OCI-LY7 (cell line): ENCODE data around the gene ABCC1. TPM values are rescaled to one million over a fixed set of nuclear protein-coding genes. Genes with fewer than 3 reads are reported as not detected.
A peak's percentile ranks its signal among the peaks of the same experiment; 100 is the strongest.

ENCODE experiments used
- BruUV-seq: library from RNA; stranded (reverse); fragments of 400-500 nt; replicated peaks from 2 replicates; lab custom pipeline; 2021; lab: Mats Ljungman, UMichigan
- CTCF ChIA-PET: fragments of 300-600 bp; sonication (Branson Sonifier 250); formaldehyde crosslinking; loops from one replicate; lab custom pipeline; 2022; ENCODE audit warnings: antibody characterized with exemption; ENCODE audit not compliant: unreplicated experiment; lab: Charles Lee
- POLR2A ChIA-PET: fragments of 300-600 bp; sonication (Branson Sonifier 250); formaldehyde crosslinking; loops from one replicate; lab custom pipeline; 2022; ENCODE audit warnings: antibody characterized with exemption; lab: Charles Lee
- DNase-seq: peaks from one replicate; pipeline ENCODE4 v3.0.0-alpha.2; 2015; ENCODE audit warnings: low spot score
- H2AFZ ChIP-seq: fragments of 200-600 bp; sonication (generic), shearing (Covaris generic); 2 replicates; pipeline ENCODE4 v1.6.1; 2014; ENCODE audit warnings: mild to moderate bottlenecking, antibody characterized with exemption, low read length, moderate library complexity
- H3K27ac ChIP-seq: fragments of 200-600 bp; sonication (generic); 2 replicates; pipeline ENCODE4 v1.5.1; 2014; ENCODE audit warnings: mixed run types, low read depth, mild to moderate bottlenecking, moderate library complexity, low read length, inconsistent platforms; ENCODE audit not compliant: poor library complexity, severe bottlenecking
- H3K36me3 ChIP-seq: fragments of 200-600 bp; sonication (generic); 2 replicates; pipeline ENCODE4 v1.6.1; 2014; ENCODE audit warnings: mild to moderate bottlenecking, antibody characterized with exemption, low read length, moderate library complexity, mixed read lengths; ENCODE audit not compliant: insufficient read depth
- H3K4me1 ChIP-seq: fragments of 200-600 bp; sonication (generic); 2 replicates; pipeline ENCODE4 v1.5.1; 2014; ENCODE audit warnings: mild to moderate bottlenecking, low read length; ENCODE audit not compliant: insufficient read depth, poor library complexity, severe bottlenecking
- H3K4me2 ChIP-seq: fragments of 200-600 bp; sonication (generic); 2 replicates; pipeline ENCODE4 v1.6.1; 2014; ENCODE audit warnings: mild to moderate bottlenecking, low read length
- H3K4me3 ChIP-seq: fragments of 200-600 bp; sonication (generic); 2 replicates; pipeline ENCODE4 v1.5.1; 2014; ENCODE audit warnings: mild to moderate bottlenecking, low read depth, low read length; ENCODE audit not compliant: poor library complexity, severe bottlenecking
- H3K79me2 ChIP-seq: fragments of 200-600 bp; sonication (generic); 2 replicates; pipeline ENCODE4 v1.6.1; 2016; ENCODE audit warnings: low read depth, mild to moderate bottlenecking, low read length, moderate library complexity, mixed read lengths; ENCODE audit not compliant: insufficient read depth
- H3K9me2 ChIP-seq: fragments of 200-600 bp; sonication (generic); 2 replicates; pipeline ENCODE4 v1.6.1; 2016; ENCODE audit warnings: mild to moderate bottlenecking, low read length, mixed read lengths; ENCODE audit not compliant: insufficient read depth
- H3K9me3 ChIP-seq: fragments of 200-600 bp; sonication (generic); 2 replicates; pipeline ENCODE4 v1.6.1; 2014; ENCODE audit warnings: mild to moderate bottlenecking, mixed run types, low read length, mixed read lengths
- H4K20me1 ChIP-seq: fragments of 200-600 bp; sonication (generic); 2 replicates; pipeline ENCODE4 v1.6.1; 2014; ENCODE audit warnings: mild to moderate bottlenecking, antibody characterized with exemption, low read length, moderate library complexity, mixed read lengths; ENCODE audit not compliant: insufficient read depth
- EZH2phosphoT487 ChIP-seq: fragments of 200-600 bp; sonication (generic); IDR thresholded peaks from 2 replicates; pipeline ENCODE4 v1.6.1; 2018; ENCODE audit warnings: low read depth, borderline replicate concordance, mild to moderate bottlenecking, mixed run types, antibody characterized with exemption, low read length, moderate library complexity, mixed read lengths
- intact Hi-C: fragments of 100-400 bp; cut with micrococcal nuclease; formaldehyde crosslinking; loops from one replicate; pipeline ENCODE4 v1.10.0; 2022; ENCODE audit not compliant: unreplicated experiment
- total RNA-seq, 2 experiments: library from RNA; depleted of rRNA in 1 of 2; stranded (reverse); fragments of >200 nt in 1 of 2; shearing (Covaris generic) in 1 of 2; gene quantifications; 2 replicates each; pipeline ENCODE4 v1.2.3, GENCODE V29; 2014 to 2022
- TF ChIP-seq, protein P1 (sequence below): fragments of 200-600 bp; sonication (generic); conservative IDR thresholded peaks from 2 replicates; pipeline ENCODE4 v1.5.1; 2014; ENCODE audit warnings: mild to moderate bottlenecking, antibody characterized with exemption, low read length, moderate library complexity, mixed read lengths

Gene ABCC1
- total RNA-seq, 2 experiments from 2014 or later, result 39.9 to 71.8 TPM

DNA sequence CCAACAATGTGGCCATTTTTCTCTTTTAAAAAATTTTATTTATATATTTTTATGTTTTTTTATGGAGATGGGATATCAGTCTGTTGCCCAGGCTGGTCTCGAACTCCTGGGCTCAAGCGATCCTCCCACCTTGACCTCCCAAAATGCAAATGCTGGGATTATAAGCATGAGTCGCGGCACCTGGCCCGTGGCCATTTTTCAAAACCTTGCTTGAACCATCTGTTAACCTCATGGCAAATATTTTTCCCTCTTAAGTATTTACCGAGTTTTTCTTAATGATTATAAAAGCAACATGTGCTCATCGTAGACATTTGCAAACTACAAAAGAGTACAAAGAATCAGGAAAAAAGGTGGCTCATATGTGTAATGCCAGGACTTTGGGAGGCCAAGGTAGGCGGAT lies 146.2 kb downstream of the ABCC1 start:
- CTCF ChIA-PET, result no interaction called here
- H3K27ac ChIP-seq, result peak overlapping the region; percentile 100

DNA sequence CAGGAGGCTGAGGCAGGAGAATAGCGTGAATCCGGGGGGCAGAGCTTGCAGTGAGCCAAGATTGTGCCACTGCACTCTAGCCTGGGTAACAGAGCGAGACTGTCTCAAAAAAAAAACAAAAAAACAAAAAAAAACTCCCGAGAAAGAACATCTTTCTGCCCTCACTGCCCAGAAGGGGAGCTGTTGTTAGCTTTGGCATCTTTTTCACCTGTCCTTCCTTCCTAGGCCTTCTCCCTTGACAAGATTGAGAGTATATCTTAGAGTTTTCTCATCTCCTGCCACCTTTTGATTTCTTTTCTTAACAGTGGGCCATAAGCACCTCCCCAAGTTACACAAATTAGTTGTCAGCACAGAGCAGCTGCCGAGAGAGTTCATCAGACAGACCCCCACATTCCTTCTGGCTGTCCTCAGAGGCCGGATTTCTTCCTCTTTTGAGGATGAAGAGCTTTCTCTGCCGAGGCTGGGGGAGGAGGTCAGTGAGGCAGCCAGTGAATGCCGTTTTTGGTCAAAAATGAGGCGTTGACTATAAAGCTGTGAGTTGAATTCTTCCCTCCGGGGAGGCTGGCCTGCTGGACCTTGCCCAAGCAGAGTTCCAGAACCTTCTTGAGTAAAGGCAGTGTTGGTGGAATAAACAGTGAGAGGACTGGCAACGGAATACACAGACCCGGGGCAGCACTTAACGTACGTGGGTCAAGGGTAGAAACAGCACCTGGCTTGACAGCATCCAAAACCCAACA lies 146.9 kb downstream of the ABCC1 start:
- CTCF ChIA-PET, result interaction anchor here (0.6 kb wide), 2 partner anchors 9 to 55 kb away, joined by 3 to 4 read pairs; no protein-coding TSS in a partner anchor
- Histone ChIP-seq H3K9me2 (no peaks in the 10 kb centered on the region), H4K20me1 (no peaks in the 10 kb centered on the region), H3K79me2 (no peaks in the 10 kb centered on the region), H2AFZ (peak overlapping the region; percentile 54; the same call in 1 of the 2 replicates), H3K4me2 (peak overlapping the region; percentile 70), H3K4me3 (peak overlapping the region; percentile 28), H3K27ac (peak overlapping the region; percentile 100), H3K4me1 (peaks cover 66% of the 10 kb centered on the region), H3K9me3 (no peaks in the 10 kb centered on the region), H3K36me3 (peaks cover 70% of the 10 kb centered on the region)
- no peak for TF ChIP-seq EZH2phosphoT487
- TF ChIP-seq, protein P1, sequence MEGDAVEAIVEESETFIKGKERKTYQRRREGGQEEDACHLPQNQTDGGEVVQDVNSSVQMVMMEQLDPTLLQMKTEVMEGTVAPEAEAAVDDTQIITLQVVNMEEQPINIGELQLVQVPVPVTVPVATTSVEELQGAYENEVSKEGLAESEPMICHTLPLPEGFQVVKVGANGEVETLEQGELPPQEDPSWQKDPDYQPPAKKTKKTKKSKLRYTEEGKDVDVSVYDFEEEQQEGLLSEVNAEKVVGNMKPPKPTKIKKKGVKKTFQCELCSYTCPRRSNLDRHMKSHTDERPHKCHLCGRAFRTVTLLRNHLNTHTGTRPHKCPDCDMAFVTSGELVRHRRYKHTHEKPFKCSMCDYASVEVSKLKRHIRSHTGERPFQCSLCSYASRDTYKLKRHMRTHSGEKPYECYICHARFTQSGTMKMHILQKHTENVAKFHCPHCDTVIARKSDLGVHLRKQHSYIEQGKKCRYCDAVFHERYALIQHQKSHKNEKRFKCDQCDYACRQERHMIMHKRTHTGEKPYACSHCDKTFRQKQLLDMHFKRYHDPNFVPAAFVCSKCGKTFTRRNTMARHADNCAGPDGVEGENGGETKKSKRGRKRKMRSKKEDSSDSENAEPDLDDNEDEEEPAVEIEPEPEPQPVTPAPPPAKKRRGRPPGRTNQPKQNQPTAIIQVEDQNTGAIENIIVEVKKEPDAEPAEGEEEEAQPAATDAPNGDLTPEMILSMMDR, result peak; percentile 78
- DNase-seq, result peak; percentile 82
- BruUV-seq, result TSS peak; percentile 34
- intact Hi-C loops, result loop anchor here (1.0 to 2.0 kb wide), 4 partner anchors 9 to 239 kb away; partner anchors contain the start of gene MYH11
- POLR2A ChIA-PET, result interaction anchor here (0.6 to 1.5 kb wide), 4 partner anchors 9 to 189 kb away, joined by 3 to 10 read pairs (median 4); no protein-coding TSS in a partner anchor

More for the DNA sequence above, 146.2 kb downstream of the ABCC1 start:
- Histone ChIP-seq H2AFZ (peak overlapping the region; percentile 54; the same call in 1 of the 2 replicates), H3K4me2 (peak overlapping the region; percentile 70), H3K36me3 (peaks cover 74% of the 10 kb centered on the region), H4K20me1 (no peaks in the 10 kb centered on the region), H3K9me2 (no peaks in the 10 kb centered on the region), H3K4me1 (peaks cover 59% of the 10 kb centered on the region), H3K4me3 (no peak overlapping the region), H3K79me2 (no peaks in the 10 kb centered on the region), H3K9me3 (no peaks in the 10 kb centered on the region)
- intact Hi-C loops, result loop anchor here (1.0 to 2.0 kb wide), 4 partner anchors 10 to 239 kb away; partner anchors contain the start of gene MYH11
- no TSS peak for BruUV-seq
- POLR2A ChIA-PET, result interaction anchor here (1.3 to 1.5 kb wide), 2 partner anchors 10 to 14 kb away, joined by 5 to 10 read pairs; no protein-coding TSS in a partner anchor
- TF ChIP-seq EZH2phosphoT487, result no peak
- TF ChIP-seq, protein P1, result no peak
- peak; percentile 24 for DNase-seq
